ENCODE results near the gene SPAG17. TPM values are rescaled to one million over a fixed set of nuclear protein-coding genes. Genes with fewer than 3 reads are reported as not detected.

The SPAG17 gene
- total RNA-seq, 1 donor = 0.09 TPM

DNA sequence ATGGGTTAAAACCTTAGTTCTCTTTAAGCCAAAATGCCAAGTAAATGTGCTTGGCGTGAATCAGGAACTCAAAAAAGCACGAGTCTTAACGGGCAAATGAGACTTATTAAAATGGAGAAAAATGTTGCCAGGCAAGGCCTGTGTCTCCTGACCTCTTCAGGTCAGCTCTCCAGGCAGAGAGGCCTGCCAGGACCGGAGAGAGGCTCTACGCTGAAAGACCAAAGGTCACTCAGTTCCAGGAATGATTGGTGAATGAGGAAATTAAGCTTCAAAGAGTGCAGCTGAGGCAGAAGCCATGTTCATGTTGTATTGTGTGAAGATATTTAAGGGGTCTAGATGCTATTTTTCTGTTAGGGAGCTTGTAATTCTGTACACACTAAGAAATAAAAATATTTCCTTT lies 66.6 kb downstream of the SPAG17 start:
- no peak for DNase-seq (ENCODE audit: low read depth)
- no peak for TF ChIP-seq CTCF (IDR thresholded peaks at IDR 0.05; ENCODE audit: insufficient read depth, low read length)
- no peak overlapping the region for H3K4me3 ChIP-seq (ENCODE audit: low read depth, low read length)

GRCh38 chr1:118117521-118117920 lies 67.5 kb downstream of the SPAG17 start:
- TF ChIP-seq CTCF (IDR thresholded peaks at IDR 0.05; ENCODE audit: insufficient read depth, low read length) = no peak
- H3K4me3 ChIP-seq (ENCODE audit: low read depth, low read length) = no peak overlapping the region
- no peak for DNase-seq (ENCODE audit: low read depth)

- TF ChIP-seq CTCF (IDR thresholded peaks at IDR 0.05; ENCODE audit: insufficient read depth, low read length) = no peak
Observed at GRCh38 chr1:118116909-118117308, 68.1 kb downstream of the SPAG17 start.

GRCh38 chr1:118116401-118116800 lies 68.6 kb downstream of the SPAG17 start:
- no peak overlapping the region for H3K4me3 ChIP-seq (ENCODE audit: low read depth, low read length)
- no peak for TF ChIP-seq CTCF (IDR thresholded peaks at IDR 0.05; ENCODE audit: insufficient read depth, low read length)
- peak; percentile 69 for DNase-seq (ENCODE audit: low read depth)

More at GRCh38 chr1:118116909-118117308, 68.1 kb downstream of the SPAG17 start:
- no peak for DNase-seq (ENCODE audit: low read depth)
- H3K4me3 ChIP-seq (ENCODE audit: low read depth, low read length) = no peak overlapping the region

DNA sequence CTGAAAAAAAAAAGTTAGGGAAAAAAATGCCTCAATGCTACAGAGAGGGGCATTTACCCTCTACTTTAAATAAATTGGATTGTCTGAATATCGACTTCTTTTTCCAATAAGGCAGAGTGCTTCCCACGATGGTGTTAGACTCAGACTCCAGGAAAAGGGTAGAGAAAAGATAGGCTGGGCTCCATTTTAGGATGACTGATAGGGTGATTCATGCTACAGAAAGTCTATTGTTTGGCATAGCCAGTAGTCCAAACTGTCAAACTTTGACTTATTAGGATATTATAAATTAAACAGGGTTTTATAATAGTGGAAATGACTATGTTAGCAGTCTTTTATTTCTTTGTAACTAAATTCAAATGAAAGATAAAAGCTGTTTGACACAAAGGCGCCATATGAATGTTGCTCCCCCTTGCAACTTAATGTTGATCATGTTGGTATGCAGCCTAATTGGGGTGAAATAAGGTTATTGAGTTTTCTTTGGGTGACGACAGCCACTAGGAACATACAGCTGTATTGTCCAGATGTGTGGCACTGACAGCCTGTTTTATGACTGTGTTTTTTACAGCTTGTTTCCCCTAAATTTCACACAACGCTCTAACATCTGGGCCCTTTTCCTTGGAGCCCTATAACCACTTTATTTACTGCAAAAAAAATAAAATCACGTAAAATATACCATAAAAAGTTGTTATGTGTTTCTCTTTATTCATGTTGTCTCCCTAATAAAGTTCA lies 69.3 kb downstream of the SPAG17 start:
- no peak overlapping the region for H3K4me3 ChIP-seq (ENCODE audit: low read depth, low read length)
- DNase-seq (ENCODE audit: low read depth) = peak; percentile 56

GRCh38 chr1:118113261-118113660 lies 71.8 kb downstream of the SPAG17 start:
- H3K4me3 ChIP-seq (ENCODE audit: low read depth, low read length) = no peak overlapping the region
- TF ChIP-seq CTCF (IDR thresholded peaks at IDR 0.05; ENCODE audit: insufficient read depth, low read length) = no peak
- peak; percentile 49 for DNase-seq (ENCODE audit: low read depth)

More for the DNA sequence above, 69.3 kb downstream of the SPAG17 start:
- TF ChIP-seq CTCF (IDR thresholded peaks at IDR 0.05; ENCODE audit: insufficient read depth, low read length) = no peak

GRCh38 chr1:118110580-118110979 lies 74.4 kb downstream of the SPAG17 start:
- TF ChIP-seq CTCF (IDR thresholded peaks at IDR 0.05; ENCODE audit: insufficient read depth, low read length) = no peak
- DNase-seq (ENCODE audit: low read depth) = no peak
- H3K4me3 ChIP-seq (ENCODE audit: low read depth, low read length) = no peak overlapping the region
